BJ (cell line): Measurements from ENCODE around the gene DNAH3. TPM values are rescaled to one million over a fixed set of nuclear protein-coding genes. Genes with fewer than 3 reads are reported as not detected.
"Not testable (repeated sequence)": the region's sequence is repeated elsewhere in the genome, so short reads cannot be mapped to it uniquely, and the experiment has no call there.

Experiments
- CTCF ChIA-PET: fragments of 350-600 bp; formaldehyde crosslinking; extraction: SDS; loops from one replicate; lab custom pipeline; 2021; ENCODE audit warnings: antibody characterized with exemption, inconsistent platforms; lab: Yijun Ruan, JAX
- POLR2A ChIA-PET: fragments of 300-600 bp; sonication (Branson Sonifier 250); formaldehyde crosslinking; extraction: SDS; loops from one replicate; lab custom pipeline; 2021; ENCODE audit warnings: antibody characterized with exemption; lab: Charles Lee
- DNase-seq: peaks from one replicate; pipeline ENCODE4 v3.0.0-alpha.2; 2011; ENCODE audit warnings: low read depth
- H3K27me3 ChIP-seq: 2 replicates; pipeline ENCODE4 v1.6.0; 2011; ENCODE audit warnings: low read length; ENCODE audit not compliant: control insufficient read depth, insufficient read depth
- H3K36me3 ChIP-seq: 2 replicates; pipeline ENCODE4 v1.5.1; 2011; ENCODE audit warnings: low read length; ENCODE audit not compliant: control insufficient read depth, insufficient read depth
- H3K4me3 ChIP-seq: 2 replicates; pipeline ENCODE4 v1.5.1; 2011; ENCODE audit warnings: low read depth, mild to moderate bottlenecking, control low read depth, low read length
- CTCF ChIP-seq: IDR thresholded peaks from 2 replicates; pipeline ENCODE4 v1.5.1; 2011; ENCODE audit warnings: low read depth, mild to moderate bottlenecking, control low read depth, inconsistent platforms, low read length, moderate library complexity; ENCODE audit not compliant: insufficient read depth
- polyA plus RNA-seq: library from polyadenylated mRNA; depleted of rRNA; stranded (reverse); fragments of >200 nt; gene quantifications from 2 replicates; pipeline ENCODE4 v1.2.3, GENCODE V29; 2011

DNAH3 gene
- polyA plus RNA-seq, 1 experiment = not detected

GRCh38 chr16:21060027-21060510, 90.6 kb downstream of the DNAH3 start:
- POLR2A ChIA-PET = no interaction called here
- no peak for DNase-seq
- Histone ChIP-seq H3K4me3 (no peak overlapping the region), H3K36me3 (no peaks in the 10 kb centered on the region), H3K27me3 (peaks cover 4% of the 10 kb centered on the region; the same call in 1 of the 2 replicates)
- CTCF ChIA-PET = interaction anchor here (1.1 kb wide), 1 partner anchor 23 kb away, joined by 3 read pairs; no protein-coding TSS in a partner anchor
- no peak for TF ChIP-seq CTCF

GRCh38 chr16:21057875-21058274, 92.8 kb downstream of the DNAH3 start:
- TF ChIP-seq CTCF = no peak
- H3K4me3 ChIP-seq = no peak overlapping the region
- ChIA-PET CTCF (no interaction called here), POLR2A (no interaction called here)
- no peaks in the 10 kb centered on the region for H3K36me3 ChIP-seq
- no peak for DNase-seq
- H3K27me3 ChIP-seq = peaks cover 4% of the 10 kb centered on the region; the same call in 1 of the 2 replicates

- CTCF ChIA-PET = no interaction called here
- Histone ChIP-seq H3K27me3 (peaks cover 4% of the 10 kb centered on the region; the same call in 1 of the 2 replicates), H3K36me3 (no peaks in the 10 kb centered on the region), H3K4me3 (no peak overlapping the region)
- POLR2A ChIA-PET = no interaction called here
- TF ChIP-seq CTCF = no peak
- DNase-seq = no peak
Measured at GRCh38 chr16:21056396-21056795, 94.2 kb downstream of the DNAH3 start.

GRCh38 chr16:21055738-21056137, 94.9 kb downstream of the DNAH3 start:
- H3K27me3 ChIP-seq, DNase-seq, H3K4me3 ChIP-seq, POLR2A ChIA-PET, H3K36me3 ChIP-seq, CTCF ChIA-PET: not testable (repeated sequence)

GRCh38 chr16:21053590-21053989, 97.1 kb downstream of the DNAH3 start:
- H3K36me3 ChIP-seq = no peaks in the 10 kb centered on the region
- no peak for DNase-seq
- ChIA-PET CTCF (interaction anchor here (1.8 kb wide), 1 partner anchor 66 kb away, joined by 3 read pairs; no protein-coding TSS in a partner anchor), POLR2A (no interaction called here)
- no peak for TF ChIP-seq CTCF
- H3K4me3 ChIP-seq = no peak overlapping the region
- peaks cover 4% of the 10 kb centered on the region; the same call in 1 of the 2 replicates for H3K27me3 ChIP-seq

GRCh38 chr16:21048091-21048912, 102.3 kb downstream of the DNAH3 start:
- CTCF ChIA-PET, H3K36me3 ChIP-seq, H3K4me3 ChIP-seq, H3K27me3 ChIP-seq, POLR2A ChIA-PET, DNase-seq: not testable (repeated sequence)
